Activated CD4-positive, alpha-beta T cell treated with anti-CD3 and anti-CD28 coated beads, Interleukin-2, amount 50 U/mL, for 4 hours (primary cell): ENCODE measurements around the gene NACC2.
A peak's percentile ranks its signal among the peaks of the same experiment; 100 is the strongest.

Source experiments
- DNase-seq, 2 experiments: peaks; one replicate each; pipeline ENCODE4 v3.0.0-alpha.2; 2020

Gene NACC2

DNA sequence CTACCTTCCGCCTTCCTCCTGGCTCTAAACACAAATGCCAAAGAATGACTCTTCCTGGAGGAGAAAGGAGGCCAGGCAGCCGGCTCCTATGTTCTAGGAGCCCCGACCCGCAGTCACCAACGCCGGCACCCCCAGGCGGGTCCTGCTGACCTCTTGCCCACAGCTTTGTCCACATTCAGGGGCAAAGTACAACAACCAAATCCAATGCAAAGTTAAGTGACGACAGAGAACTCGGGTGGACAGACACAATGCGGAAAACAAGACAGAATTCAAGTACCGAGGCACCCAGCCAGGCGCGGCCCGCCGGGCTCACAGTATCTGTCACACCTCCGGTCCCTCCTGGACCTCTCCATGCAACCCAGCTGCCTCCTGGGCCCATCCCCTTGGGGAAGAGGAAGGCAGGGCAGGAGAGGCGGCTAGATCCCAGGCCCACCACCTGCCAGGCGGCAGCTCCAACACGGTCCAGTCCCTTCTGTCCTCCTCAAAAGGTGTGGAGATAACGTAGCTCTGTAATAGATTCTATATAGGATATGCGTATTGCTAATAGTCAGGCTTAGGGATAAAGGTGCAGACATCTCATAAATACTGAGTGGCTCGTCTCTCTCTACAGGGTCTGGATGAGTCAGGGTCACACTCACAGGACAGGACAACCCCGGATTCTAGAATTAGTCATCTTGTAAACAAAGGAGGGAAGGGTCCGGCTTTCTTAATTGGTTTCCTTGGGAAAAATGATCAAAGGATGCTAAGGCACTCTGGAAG is 87.0 kb downstream of the NACC2 start:
- no peak for DNase-seq

DNA sequence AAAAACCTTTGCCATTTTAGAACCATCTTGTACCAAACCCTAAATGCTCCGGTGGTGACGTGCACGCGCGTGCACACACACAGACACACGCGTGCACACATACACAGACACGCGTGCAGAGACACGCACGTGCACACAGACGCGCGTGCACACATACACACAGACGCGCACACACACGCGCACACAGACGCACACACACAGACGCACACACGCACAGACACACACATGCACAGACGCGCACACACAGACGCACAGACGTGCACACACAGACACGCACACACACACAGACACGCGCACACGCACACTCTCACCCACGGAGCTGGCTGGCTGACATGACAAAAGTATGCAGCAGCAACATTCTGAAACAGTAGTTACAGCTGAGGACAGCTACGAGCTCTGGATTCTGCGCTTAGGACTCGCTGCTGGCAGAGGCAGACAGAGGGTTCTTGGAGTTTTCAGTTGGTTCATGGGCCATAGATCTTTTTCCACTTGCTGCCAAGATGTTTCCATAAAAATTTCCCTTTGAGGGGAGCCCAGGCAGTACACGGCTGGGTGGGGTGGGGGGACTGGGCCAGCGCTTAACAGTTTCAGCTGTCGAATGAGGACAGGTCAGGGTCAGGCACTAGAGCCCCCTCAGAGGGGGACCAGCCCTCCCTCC is 87.7 kb downstream of the NACC2 start:
- DNase-seq, result no peak

DNA sequence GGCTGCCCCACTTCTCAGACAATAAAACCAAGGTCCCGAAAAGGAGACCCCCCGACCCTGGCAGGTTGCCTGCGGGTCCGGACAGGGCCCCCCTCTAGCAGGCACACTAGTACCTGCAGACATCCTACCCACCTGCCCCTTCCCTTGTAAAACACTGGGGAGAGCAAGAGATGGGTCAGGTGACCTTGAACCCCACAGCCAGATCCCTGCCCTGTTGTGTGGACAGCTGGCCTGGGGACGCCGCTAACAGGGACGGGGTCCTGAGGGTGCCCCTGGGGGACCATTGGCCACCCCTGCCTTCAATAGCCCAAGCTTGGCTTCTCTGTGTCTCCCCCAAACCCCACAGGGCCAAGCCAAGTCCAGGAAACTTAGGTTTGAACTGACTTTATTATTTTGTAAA is 88.9 kb downstream of the NACC2 start:
- DNase-seq, result no peak

DNA sequence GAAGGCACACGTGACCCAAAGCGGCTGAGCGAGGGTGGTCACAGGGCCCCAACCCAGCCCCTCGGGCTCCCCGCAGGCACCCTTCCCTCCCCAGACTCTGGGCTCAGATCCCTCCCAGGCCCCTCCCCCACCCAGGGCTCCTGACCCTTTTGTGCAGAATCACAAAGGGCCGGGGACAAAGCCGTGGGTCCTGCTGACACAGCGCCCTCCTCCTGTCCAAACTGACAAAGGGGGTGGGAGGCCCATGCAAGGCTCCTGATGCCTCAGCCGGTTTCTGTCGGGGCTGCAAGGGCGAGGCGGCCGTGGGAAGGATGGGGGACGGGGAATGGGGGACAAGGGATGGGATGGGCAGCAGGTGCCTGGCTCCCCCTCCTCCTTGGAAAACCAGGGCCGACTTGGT is 90.4 kb downstream of the NACC2 start:
- no peak for DNase-seq

DNA sequence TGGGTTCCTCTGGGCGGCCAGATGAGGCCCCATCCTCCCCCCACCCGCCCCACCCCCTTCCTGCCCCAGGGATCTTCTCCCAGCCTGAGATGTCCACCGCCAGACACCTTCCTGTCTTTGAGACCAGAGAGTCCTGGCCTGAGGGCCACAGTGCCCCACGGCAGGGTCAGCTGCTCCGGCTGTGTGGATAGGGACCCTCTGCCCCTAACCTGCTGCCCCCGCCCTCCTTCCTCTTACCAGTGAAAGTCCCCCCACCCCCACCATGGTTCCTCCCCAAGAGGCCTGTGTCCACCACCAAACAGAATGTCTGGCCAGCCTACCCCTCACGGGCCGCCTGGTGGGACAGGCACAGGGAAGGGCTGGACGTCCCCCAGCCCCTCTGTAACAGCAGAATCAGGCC is 90.9 kb downstream of the NACC2 start:
- DNase-seq, result no peak

DNA sequence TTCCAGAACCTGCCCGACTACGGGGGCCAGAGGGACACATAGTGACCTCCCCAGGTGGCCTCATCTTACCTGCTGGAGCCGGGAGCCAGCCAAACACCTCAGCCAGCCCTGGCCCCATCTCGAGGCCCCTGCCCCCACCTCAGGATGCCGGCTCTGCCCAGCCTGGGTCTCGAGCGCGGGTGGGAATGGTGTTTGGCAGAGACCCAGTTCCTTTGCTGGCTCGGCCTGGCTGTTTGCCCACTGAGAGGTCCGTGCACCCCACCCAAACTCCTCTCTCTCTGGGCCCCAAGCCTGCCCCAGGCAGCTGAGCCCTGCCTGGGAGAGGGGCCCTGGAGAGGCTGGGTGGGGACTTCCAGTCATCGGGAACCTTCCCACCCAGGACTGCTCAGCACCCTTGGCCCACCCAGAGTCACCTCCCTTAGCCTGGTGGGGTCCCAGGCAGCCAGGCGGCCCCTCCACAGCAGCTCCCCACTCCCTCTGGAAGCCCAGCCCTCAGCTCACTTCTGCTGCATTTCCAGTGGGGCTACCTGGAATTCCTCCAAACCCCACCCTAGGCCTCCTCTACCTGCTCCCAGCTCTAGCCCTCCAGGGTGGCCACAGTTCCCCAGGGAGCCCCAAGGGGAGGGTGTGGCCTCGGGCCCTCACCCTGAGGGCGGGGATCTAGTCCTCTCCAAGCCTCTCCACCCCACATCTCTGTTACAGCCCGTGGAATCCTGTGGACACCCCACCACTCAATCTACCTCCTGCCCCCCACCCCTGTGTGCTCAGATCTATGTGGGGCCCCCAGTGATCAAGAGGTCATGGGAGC is 91.5 kb downstream of the NACC2 start:
- no peak for DNase-seq

DNA sequence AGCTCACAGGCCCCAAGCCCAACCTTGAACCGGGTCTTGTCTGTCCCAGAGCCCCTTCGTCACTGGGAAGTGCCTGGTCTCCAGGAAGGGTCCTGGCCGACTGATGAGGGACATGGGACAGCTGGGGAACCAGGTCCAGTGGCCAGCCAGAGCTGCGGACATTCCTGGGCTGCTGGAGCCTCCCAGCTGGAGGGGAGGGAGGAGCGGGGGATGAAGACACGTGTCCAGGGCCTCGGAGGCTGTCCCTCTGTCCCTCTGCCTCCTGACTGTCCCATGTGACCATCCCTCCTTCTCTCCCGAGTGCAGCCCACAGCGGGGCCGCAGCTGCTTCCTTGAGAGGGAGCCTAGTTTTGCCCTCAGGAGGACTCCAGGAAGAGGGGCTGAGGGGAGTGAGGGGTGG is 92.2 kb downstream of the NACC2 start:
- DNase-seq, result no peak

DNA sequence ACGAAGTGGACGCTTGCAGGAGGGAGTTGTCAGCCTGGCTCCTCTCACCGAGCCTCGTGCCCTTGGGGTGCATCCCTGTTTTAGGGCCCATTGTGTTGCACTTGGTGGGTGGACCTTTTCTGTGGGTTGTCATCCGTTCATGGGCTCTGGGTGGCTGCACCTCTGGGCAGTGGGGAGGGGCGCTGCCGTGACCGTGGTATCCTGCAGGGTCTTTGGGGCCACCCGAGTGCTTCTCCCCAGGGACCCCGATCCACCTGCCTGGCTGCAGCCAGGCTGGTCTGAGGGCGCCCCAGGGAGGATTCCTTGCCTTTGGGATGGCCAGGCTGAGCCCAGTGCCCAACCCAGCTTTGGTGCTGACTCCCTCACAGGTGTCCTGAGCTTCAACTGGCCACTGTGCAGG is 92.9 kb downstream of the NACC2 start:
- DNase-seq, result no peak

DNA sequence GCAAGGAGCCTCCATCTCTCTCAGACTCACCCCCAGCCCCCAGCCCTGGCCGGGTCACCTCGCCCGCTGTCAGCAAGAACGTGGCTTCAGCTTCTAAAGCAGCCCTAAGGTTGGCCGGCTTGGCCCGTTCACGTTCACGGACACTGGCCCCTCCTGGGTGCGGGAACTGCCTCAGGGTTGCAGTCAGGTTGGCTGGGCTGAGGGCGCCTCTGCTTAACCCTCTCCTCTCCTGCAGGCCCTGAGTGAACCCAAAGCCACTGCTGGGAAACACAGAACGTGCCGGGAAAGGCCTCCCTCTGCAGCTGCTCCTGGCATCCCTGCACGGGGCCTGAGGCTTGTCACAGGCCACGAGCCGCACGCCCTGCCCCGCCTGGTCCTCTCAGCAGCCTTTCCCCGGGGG is 93.9 kb downstream of the NACC2 start:
- DNase-seq, result no peak

DNA sequence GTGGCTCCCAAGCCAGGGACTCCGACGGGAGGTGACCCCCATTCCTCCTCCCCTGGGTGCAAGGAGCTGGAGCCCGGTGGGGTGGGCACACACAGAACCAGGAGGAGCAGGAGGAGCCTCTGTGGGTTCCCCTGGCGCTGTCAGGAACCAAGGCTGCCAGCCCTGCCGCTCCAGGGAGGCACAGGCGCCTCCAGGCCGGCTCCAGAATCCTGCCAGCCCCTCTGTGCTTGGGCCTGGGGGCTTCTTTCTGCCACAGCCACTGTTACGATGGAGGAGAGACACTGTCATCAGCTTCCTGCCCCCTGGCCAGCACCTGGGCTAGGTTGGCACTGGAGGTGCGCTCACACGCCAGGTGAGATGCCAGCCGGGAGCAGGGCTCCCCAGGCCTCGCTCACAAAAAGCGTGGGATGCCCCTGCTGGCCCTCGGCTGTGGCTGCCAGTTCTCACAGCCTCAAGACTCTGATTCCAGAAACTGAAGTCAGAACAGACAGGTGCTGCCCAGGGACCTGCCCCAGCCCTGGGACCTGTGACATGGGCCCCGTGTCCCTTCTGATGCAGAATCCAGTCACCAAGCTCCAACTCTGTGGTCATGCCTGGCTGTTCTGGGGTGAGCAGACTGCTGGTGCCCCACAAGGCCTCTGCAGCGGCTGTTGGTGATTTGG is 96.5 kb downstream of the NACC2 start:
- DNase-seq, result no peak

DNA sequence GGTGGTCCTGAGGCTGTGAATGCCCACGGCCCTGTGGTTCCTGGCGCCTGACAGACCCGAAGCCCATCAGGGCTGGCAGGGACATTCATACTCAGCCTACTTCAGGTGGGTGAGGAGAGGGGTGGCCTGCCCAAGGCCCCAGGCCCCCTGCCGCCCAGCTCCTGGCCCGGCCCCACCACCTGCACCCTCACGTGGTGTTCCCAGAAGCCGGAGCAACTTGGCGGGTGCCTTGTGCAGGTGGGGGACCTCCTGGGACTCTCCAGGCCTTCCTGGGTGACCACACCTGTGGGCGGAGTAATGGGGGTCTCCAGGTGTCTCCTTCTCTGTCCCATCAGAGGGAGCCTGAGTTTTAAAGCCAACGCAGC is 97.1 kb downstream of the NACC2 start:
- DNase-seq, result no peak

DNA sequence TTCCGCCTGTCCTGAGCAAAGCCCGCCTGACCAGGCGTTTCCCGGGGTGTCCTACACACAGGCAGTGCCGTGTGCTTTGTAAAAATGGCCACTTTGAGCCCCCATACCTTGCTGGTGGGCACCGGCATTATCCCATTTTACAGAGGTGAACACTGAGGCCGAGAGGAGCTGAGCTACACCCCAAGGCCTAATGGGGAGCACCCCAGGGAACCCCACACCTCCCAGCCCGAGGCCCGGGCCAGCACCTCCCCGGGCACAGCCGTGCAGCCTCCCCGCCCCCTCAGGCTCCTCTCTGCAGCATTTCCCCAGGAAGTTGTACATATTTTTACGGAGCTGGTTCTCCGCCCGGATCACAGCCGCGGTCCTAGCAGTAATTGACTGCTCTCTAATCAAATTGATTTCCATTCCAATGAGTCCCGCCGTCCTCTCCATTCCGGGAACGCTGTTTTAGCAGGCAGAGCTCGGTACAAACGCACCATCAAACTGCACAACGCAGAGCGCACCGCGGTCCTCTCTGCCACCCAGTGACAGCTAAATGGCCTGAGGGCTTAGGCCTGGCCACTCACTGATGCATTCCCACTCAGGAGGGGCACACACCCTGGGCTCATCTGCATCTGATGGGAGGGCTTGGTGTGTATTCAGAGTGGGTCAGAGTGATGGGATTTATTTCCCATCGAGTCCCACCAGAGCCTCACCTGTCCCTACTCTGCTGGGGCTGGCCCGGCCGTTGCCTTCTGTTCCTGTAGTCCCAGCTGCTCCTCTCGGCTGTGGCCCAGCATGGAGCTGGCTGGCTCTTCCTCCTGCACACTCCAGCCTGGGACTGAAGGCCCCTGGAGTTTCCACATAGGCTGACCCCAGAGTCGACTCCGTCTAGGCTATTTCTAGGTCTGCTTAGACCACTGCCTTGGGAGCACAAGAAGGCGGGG is 97.7 kb downstream of the NACC2 start:
- no peak for DNase-seq

DNA sequence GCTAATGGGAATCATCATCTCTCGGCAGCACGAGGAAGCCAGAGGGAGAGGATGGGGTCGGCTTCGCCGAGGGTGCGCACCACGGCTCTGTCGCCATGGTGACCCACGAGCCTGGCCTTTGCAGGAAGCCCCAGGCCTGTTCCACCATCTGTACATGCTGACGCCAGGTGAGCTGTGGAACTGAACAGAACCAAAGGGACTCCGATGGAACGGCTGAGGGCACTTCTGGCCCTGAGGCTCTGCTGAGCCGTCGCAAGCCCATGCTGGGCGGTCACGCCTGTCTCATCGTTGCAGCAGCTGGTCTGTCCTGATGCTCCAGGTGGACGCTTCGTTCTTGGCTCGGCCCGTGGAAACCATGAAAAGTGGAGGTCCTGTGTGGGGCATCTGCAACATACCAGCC is 99.3 kb downstream of the NACC2 start:
- no peak for DNase-seq

DNA sequence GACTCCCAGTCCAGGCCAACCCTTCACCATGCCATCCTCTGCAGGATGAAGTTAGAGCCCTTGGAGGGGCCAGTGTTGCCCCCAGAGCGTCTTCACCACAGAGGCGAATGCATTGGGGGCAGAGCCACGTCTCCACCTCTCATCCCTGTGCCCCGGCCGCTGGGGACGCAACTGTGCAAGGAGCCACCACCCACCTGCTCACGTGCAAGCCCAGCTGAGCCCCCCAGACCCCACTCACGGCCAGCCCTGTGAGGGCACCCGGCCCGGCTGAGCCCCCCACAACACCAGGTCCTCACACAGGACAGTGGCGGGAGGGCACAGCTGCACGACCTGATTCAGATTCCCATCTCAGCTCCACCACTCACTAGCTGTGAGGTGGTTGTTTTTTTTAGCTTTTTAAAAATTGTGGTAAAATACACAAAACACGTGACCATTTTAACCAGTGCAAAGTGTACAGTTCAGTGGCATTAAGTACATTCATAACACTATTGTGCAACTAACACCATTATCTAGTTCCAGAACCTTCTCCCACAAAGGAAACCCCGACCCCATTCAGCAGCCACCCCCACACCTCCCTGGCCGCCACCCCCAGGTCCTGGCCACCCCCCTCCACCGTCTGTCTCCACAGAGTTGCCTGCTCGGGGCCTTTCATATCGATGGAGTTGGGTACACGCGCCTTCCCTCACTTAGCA is 100.4 kb downstream of the NACC2 start:
- no peak for DNase-seq

DNA sequence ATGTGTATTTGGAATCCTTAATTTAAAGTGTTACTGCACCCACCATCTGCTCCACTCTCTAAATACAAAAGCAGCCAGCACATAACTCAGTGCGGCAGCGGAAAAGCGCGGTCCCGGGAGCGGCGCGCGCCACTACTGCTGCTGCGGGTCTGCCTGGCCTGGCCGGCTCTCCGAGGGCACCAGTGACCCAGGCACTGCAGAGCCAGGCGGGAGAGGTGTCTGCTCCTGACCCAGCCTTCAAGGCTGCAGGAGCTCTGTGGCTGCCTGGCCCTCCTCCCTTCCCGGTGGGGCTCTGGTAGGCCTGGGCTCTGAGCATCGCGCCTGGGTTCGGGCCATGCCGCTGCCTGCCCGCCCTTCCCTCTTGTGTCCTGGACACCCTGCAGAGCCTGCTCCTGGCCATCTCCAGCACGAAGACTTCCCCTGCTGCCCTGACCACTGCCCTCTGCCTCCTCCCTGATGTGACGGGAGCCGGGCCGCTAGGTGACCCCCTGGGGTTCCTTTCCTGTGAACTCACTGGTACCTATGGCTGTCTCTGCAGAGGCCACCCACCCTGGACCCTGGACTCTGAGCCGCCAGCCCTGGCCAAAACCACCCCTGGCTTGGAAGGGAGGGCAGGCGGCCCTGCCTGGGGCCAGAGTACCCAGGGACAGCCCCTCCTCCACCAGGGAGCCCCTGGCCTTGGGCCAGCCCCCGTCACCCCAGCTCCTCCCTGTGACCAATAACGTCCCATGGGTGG is 101.2 kb downstream of the NACC2 start:
- no peak for DNase-seq

DNA sequence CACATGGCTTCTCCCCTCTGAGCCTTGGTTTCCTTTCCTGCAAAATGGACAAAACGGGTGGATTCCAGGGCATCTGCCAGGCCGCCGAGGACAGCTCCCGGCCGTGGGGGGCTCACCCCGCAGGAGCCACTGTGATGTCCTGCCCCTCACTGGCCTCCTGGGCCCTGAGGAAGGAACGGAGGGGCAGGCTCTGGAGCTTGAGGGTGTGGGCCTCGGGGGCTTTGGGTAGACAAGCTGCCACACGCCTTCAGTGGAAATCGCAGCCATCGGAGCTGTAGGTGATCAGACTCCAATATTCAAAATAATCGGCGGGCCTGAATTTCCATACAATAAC is 101.7 kb downstream of the NACC2 start:
- no peak for DNase-seq

DNA sequence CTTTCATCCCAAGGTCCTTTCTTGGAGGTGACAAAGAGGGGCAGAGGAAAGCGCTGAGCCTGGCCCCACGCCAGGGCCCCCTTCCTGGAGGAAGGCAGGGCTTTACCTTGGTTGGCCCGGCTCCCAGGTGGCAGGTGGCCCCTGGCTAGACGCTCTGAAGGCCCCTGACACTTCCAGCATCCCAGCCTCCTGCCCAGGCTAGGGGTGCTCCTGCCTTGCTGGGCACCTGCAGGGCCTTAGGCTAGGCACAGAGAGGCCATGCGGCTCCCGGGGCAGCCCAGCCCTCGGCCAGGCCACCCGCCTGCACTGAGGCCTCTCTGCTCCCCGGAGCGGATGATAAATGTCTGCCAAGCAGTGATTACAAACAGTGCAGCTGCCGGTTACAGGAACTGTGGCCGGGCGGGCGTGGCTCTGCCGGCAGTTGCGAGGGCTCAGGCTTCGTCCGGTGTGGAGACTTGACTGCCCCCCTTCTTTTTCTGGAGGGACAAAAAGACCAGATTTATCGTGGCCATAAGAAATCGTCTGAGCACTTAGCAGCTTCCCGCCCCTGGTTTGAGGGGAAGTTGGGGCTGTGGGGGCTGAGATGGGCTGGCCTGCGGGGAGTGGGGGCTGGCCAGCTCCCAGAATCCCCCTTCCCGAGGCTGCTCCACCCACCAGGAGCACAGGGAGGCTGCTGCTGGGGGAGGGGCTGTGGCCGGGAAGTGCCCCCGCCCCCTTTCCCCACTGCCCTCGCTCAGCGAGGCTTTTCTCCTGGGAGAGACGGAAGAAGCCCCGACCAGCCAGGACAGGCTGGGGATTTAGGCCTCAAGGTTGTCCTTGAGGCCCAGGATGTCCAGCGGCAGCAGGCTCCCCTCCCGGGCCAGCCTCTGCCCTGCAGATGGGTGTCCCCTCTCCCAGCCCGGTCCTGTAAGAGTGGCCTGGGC is 102.3 kb downstream of the NACC2 start:
- no peak for DNase-seq

DNA sequence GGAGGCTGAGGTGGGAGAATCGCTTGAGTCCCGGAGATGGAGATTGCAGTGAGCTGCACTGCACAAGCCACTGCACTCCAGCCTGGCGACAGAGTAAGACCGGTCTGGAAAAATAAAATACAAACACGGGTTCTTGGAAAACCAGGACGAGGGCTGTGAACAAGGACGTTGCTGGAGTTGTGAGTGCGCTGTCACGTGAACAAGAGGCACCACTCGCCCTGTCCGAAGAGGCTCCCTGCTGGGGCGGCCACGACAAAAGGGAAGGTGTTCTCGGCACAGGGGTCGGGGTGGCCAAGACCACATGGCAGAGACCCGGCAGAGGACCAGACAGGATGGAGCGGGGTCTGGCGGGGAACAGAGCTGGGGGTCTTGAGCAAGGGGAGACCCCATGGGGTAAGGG is 103.3 kb downstream of the NACC2 start:
- DNase-seq, result no peak

DNA sequence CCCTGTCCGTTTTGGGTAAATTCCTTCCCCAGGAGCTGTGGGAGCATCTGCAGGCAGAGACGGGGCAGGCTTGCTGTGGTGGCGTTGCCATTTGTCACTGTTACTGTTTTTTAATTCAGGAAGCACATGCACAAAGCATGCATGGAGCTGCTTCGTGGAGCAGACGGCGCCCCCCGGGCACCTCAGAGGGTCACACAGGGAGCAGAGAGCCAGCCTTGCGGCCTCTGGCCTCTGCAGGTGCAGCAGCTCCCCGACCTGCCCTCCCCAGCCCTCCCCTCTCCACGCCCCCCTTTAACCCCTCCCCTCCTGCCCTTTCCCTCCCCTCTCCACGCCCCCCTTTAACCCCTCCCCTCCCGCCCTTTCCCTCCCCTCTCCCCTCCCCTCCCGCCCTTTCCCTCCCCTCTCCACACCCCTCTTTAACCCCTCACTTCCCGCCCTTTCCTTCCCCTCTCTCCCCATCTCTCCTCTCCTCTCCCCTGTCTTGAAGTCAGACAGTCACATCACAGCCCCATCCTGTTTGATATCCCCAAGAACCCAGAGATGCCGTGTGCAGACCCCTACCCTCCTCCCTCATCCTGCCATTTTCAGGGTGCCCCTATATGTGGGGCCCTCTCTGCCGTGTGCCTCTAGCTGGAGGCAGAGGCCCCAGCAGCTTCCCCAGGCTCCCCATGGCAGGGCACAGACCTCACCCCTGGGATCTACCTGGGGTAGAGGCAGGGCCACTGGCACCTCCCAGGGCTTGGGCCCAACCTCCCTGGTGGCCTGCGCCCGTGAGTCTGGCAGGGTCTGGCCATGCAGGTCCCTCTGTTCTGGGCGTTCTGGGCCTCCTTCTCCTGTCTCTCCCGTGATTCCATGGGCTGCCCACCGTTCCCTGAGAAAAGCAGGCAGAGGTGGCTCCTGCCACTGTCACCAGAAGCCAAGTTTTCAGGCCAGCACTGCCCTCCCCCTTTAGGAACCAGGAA is 104.3 kb downstream of the NACC2 start:
- DNase-seq, result peak; percentile 50 to 53
